OCI-LY7 (cell line): ENCODE data around the gene NFIA. TPM values are rescaled to one million over a fixed set of nuclear protein-coding genes. Genes with fewer than 3 reads are reported as not detected.

ENCODE experiments used
- BruUV-seq: library from RNA; stranded (reverse); fragments of 400-500 nt; replicated peaks from 2 replicates; lab custom pipeline; 2021; lab: Mats Ljungman, UMichigan
- CTCF ChIA-PET: fragments of 300-600 bp; sonication (Branson Sonifier 250); formaldehyde crosslinking; loops from one replicate; lab custom pipeline; 2022; ENCODE audit warnings: antibody characterized with exemption; ENCODE audit not compliant: unreplicated experiment; lab: Charles Lee
- POLR2A ChIA-PET: fragments of 300-600 bp; sonication (Branson Sonifier 250); formaldehyde crosslinking; loops from one replicate; lab custom pipeline; 2022; ENCODE audit warnings: antibody characterized with exemption; lab: Charles Lee
- DNase-seq: peaks from one replicate; pipeline ENCODE4 v3.0.0-alpha.2; 2015; ENCODE audit warnings: low spot score
- H2AFZ ChIP-seq: fragments of 200-600 bp; sonication (generic), shearing (Covaris generic); 2 replicates; pipeline ENCODE4 v1.6.1; 2014; ENCODE audit warnings: mild to moderate bottlenecking, antibody characterized with exemption, low read length, moderate library complexity
- H3K27ac ChIP-seq: fragments of 200-600 bp; sonication (generic); 2 replicates; pipeline ENCODE4 v1.5.1; 2014; ENCODE audit warnings: mixed run types, low read depth, mild to moderate bottlenecking, moderate library complexity, low read length, inconsistent platforms; ENCODE audit not compliant: poor library complexity, severe bottlenecking
- H3K36me3 ChIP-seq: fragments of 200-600 bp; sonication (generic); 2 replicates; pipeline ENCODE4 v1.6.1; 2014; ENCODE audit warnings: mild to moderate bottlenecking, antibody characterized with exemption, low read length, moderate library complexity, mixed read lengths; ENCODE audit not compliant: insufficient read depth
- H3K4me1 ChIP-seq: fragments of 200-600 bp; sonication (generic); 2 replicates; pipeline ENCODE4 v1.5.1; 2014; ENCODE audit warnings: mild to moderate bottlenecking, low read length; ENCODE audit not compliant: insufficient read depth, poor library complexity, severe bottlenecking
- H3K4me2 ChIP-seq: fragments of 200-600 bp; sonication (generic); 2 replicates; pipeline ENCODE4 v1.6.1; 2014; ENCODE audit warnings: mild to moderate bottlenecking, low read length
- H3K4me3 ChIP-seq: fragments of 200-600 bp; sonication (generic); 2 replicates; pipeline ENCODE4 v1.5.1; 2014; ENCODE audit warnings: mild to moderate bottlenecking, low read depth, low read length; ENCODE audit not compliant: poor library complexity, severe bottlenecking
- H3K79me2 ChIP-seq: fragments of 200-600 bp; sonication (generic); 2 replicates; pipeline ENCODE4 v1.6.1; 2016; ENCODE audit warnings: low read depth, mild to moderate bottlenecking, low read length, moderate library complexity, mixed read lengths; ENCODE audit not compliant: insufficient read depth
- H3K9me2 ChIP-seq: fragments of 200-600 bp; sonication (generic); 2 replicates; pipeline ENCODE4 v1.6.1; 2016; ENCODE audit warnings: mild to moderate bottlenecking, low read length, mixed read lengths; ENCODE audit not compliant: insufficient read depth
- H3K9me3 ChIP-seq: fragments of 200-600 bp; sonication (generic); 2 replicates; pipeline ENCODE4 v1.6.1; 2014; ENCODE audit warnings: mild to moderate bottlenecking, mixed run types, low read length, mixed read lengths
- H4K20me1 ChIP-seq: fragments of 200-600 bp; sonication (generic); 2 replicates; pipeline ENCODE4 v1.6.1; 2014; ENCODE audit warnings: mild to moderate bottlenecking, antibody characterized with exemption, low read length, moderate library complexity, mixed read lengths; ENCODE audit not compliant: insufficient read depth
- CTCF ChIP-seq: fragments of 200-600 bp; sonication (generic); conservative IDR thresholded peaks from 2 replicates; pipeline ENCODE4 v1.5.1; 2014; ENCODE audit warnings: mild to moderate bottlenecking, antibody characterized with exemption, low read length, moderate library complexity, mixed read lengths
- EZH2phosphoT487 ChIP-seq: fragments of 200-600 bp; sonication (generic); IDR thresholded peaks from 2 replicates; pipeline ENCODE4 v1.6.1; 2018; ENCODE audit warnings: low read depth, borderline replicate concordance, mild to moderate bottlenecking, mixed run types, antibody characterized with exemption, low read length, moderate library complexity, mixed read lengths
- intact Hi-C: fragments of 100-400 bp; cut with micrococcal nuclease; formaldehyde crosslinking; loops from one replicate; pipeline ENCODE4 v1.10.0; 2022; ENCODE audit not compliant: unreplicated experiment
- total RNA-seq, 2 experiments: library from RNA; depleted of rRNA in 1 of 2; stranded (reverse); fragments of >200 nt in 1 of 2; shearing (Covaris generic) in 1 of 2; gene quantifications; 2 replicates each; pipeline ENCODE4 v1.2.3, GENCODE V29; 2014 to 2022

Gene NFIA
- total RNA-seq, 2 experiments from 2014 or later, result 2.8 to 18.8 TPM

GRCh38 chr1:61055110-61055614 is 27.2 kb upstream of the NFIA start:
- DNase-seq, result no peak
- POLR2A ChIA-PET, result interaction anchor here (0.5 to 1.4 kb wide), 2 partner anchors 22 to 724 kb away, joined by 3 to 7 read pairs; no protein-coding TSS in a partner anchor
- Histone ChIP-seq H2AFZ (no peak overlapping the region), H3K9me3 (no peaks in the 10 kb centered on the region), H3K79me2 (no peaks in the 10 kb centered on the region), H3K4me2 (no peak overlapping the region), H3K4me1 (peaks cover 13% of the 10 kb centered on the region), H4K20me1 (no peaks in the 10 kb centered on the region), H3K9me2 (no peaks in the 10 kb centered on the region), H3K36me3 (no peaks in the 10 kb centered on the region), H3K4me3 (no peak overlapping the region), H3K27ac (no peak overlapping the region)
- BruUV-seq, result no TSS peak
- intact Hi-C loops, result loop anchor here (10.0 kb wide), 1 partner anchor 690 kb away; the partner anchor contains the start of gene PATJ
- TF ChIP-seq EZH2phosphoT487 (no peak), CTCF (no peak)
- CTCF ChIA-PET, result no interaction called here

DNA sequence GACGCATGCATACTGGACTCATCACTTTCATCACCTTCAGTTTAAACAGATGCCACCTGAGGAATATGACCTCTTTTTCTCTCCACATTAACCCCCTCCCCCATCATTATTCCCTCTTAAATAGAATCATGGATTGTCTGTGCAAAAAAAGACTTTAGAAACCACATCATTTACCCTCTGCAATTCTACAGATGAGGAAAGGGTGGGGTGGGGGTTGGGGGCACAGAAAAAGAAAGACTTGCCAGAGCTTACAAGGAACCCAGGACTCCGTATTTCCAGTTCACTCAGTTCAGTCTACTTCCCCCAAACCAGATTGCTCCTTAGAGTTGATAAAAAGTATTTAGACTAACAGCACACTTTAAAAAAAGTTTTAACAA is 26.2 kb upstream of the NFIA start:
- POLR2A ChIA-PET, result interaction anchor here (1.4 kb wide), 1 partner anchor 21 kb away, joined by 7 read pairs; no protein-coding TSS in a partner anchor
- no TSS peak for BruUV-seq
- Histone ChIP-seq H3K27ac (no peak overlapping the region), H3K36me3 (no peaks in the 10 kb centered on the region), H3K9me2 (no peaks in the 10 kb centered on the region), H4K20me1 (no peaks in the 10 kb centered on the region), H3K79me2 (no peaks in the 10 kb centered on the region), H3K4me1 (peaks cover 13% of the 10 kb centered on the region), H3K4me2 (peak overlapping the region; percentile 93), H3K9me3 (no peaks in the 10 kb centered on the region), H2AFZ (peak overlapping the region; percentile 93), H3K4me3 (peak overlapping the region; percentile 72)
- intact Hi-C loops, result loop anchor here (2.0 to 10.0 kb wide), 2 partner anchors 21 to 689 kb away; partner anchors contain the start of gene PATJ
- CTCF ChIA-PET, result no interaction called here
- TF ChIP-seq CTCF (no peak), EZH2phosphoT487 (no peak)
- no peak for DNase-seq
